GM12892 (cell line): ENCODE measurements around the gene TMEM92.

ENCODE experiments used
- POLR2A ChIP-seq: IDR thresholded peaks from 2 replicates; pipeline ENCODE4 v1.6.1; 2011; ENCODE audit warnings: low read depth, low read length, control low read depth
- POLR2AphosphoS5 ChIP-seq: IDR thresholded peaks from 2 replicates; pipeline ENCODE4 v1.6.1; 2011; ENCODE audit warnings: low read depth, low read length, control low read depth
- TAF1 ChIP-seq: IDR thresholded peaks from 2 replicates; pipeline ENCODE4 v1.6.1; 2011; ENCODE audit warnings: low read depth, mild to moderate bottlenecking, control low read depth, low read length, borderline replicate concordance

GRCh38 chr17:50316016-50316587, 41.8 kb downstream of the TMEM92 start:
- TF ChIP-seq POLR2A (no peak), TAF1 (no peak), POLR2AphosphoS5 (no peak)
